Measurements from ENCODE around the gene KRT75. TPM values are rescaled to one million over a fixed set of nuclear protein-coding genes. Genes with fewer than 3 reads are reported as not detected.
"Not testable (repeated sequence)": the region's sequence is repeated elsewhere in the genome, so short reads cannot be mapped to it uniquely, and the experiment has no call there.

The KRT75 gene
- total RNA-seq, 2 experiments from 2014 or later = not detected

GRCh38 chr12:52414936-52415335 is 19.2 kb downstream of the KRT75 start:
- H3K4me3 Mint-ChIP-seq = no peak overlapping the region
- H3K27ac Mint-ChIP-seq = no peak overlapping the region
- DNase-seq = no peak
- no peaks in the 10 kb centered on the region for H3K9me3 Mint-ChIP-seq
- H3K4me1 Mint-ChIP-seq = no peaks in the 10 kb centered on the region
- H3K36me3 Mint-ChIP-seq = no peaks in the 10 kb centered on the region
- no peaks in the 10 kb centered on the region for H3K27me3 Mint-ChIP-seq

DNA sequence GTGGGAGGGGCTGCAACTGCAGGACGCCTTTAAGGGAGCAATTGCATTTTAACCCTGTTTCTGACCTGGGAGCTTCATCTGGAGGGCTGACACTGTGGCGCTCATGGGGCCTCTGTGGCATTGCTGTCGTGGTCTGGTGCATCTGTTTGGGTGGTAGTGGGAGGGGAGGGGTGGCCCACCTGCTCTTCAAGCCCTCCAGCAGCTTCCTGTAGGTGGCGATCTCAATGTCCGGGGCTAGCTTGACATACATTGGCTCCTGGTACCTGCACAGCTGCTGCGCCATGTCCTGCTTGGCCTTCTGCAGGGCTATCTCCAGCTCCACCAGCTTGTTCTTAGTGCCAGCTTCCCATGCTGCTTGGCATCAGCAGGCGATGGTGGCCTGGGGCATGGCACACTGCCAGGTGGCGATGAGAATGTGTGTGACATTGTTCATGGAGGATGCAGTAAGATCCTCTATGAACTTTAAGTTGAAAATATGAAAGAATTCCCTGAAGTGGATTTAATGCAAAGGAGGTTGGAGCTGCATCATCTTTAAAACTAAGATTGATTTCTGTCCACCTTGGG is 20.3 kb downstream of the KRT75 start:
- H3K4me1 Mint-ChIP-seq = no peaks in the 10 kb centered on the region
- H3K27ac Mint-ChIP-seq = no peak overlapping the region
- H3K27me3 Mint-ChIP-seq = no peaks in the 10 kb centered on the region
- no peak overlapping the region for H3K4me3 Mint-ChIP-seq
- DNase-seq = no peak
- no peaks in the 10 kb centered on the region for H3K36me3 Mint-ChIP-seq
- no peaks in the 10 kb centered on the region for H3K9me3 Mint-ChIP-seq

DNA sequence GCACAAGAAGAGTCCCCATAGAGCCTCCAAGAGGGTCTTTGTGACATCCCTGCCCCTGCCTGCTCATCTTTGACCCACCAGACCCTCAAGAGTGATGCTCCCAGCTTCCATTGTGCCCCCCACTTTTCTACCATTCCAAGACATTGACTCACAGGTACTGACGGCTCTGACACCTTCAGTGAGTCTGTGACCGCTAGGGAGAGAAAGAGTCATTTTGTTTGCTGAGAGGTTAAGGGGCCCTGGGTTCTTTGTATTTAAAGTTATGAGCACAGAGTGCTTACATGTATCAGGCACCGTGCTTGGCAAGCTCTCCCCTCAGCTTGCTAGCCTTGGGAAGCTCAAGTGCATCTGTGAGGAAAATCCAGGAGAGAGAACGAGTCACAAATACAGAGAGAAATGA is 21.0 kb downstream of the KRT75 start:
- no peaks in the 10 kb centered on the region for H3K27me3 Mint-ChIP-seq
- no peaks in the 10 kb centered on the region for H3K36me3 Mint-ChIP-seq
- H3K9me3 Mint-ChIP-seq = no peaks in the 10 kb centered on the region
- H3K4me1 Mint-ChIP-seq = no peaks in the 10 kb centered on the region
- no peak for DNase-seq
- H3K4me3 Mint-ChIP-seq = no peak overlapping the region
- no peak overlapping the region for H3K27ac Mint-ChIP-seq

DNA sequence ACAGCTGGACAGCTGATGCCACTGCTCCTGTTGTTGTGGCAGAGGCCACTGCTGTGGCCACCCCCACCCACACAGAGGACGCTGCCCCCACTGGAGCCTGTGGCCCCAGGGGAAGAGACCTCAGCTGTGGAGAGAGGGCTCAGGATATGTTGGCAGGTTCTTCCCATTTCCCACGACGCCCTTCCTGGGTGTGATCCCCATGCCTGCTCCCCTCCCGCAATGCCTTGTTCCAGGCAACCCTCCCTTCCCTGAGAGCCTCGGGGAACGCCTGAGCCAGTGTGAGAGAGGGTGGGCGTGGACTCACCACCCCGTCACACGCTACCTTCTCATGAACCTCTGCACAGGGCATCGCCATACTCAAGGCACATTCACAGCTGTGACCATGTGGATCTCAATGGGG is 22.4 kb downstream of the KRT75 start:
- no peak overlapping the region for H3K4me3 Mint-ChIP-seq
- H3K36me3 Mint-ChIP-seq = no peaks in the 10 kb centered on the region

GRCh38 chr12:52410589-52411248 is 23.5 kb downstream of the KRT75 start:
- not testable (repeated sequence) for H3K36me3 Mint-ChIP-seq, H3K27me3 Mint-ChIP-seq, H3K4me1 Mint-ChIP-seq, H3K4me3 Mint-ChIP-seq, DNase-seq, H3K9me3 Mint-ChIP-seq, H3K27ac Mint-ChIP-seq

More for the DNA sequence above, 22.4 kb downstream of the KRT75 start:
- H3K4me1 Mint-ChIP-seq = no peaks in the 10 kb centered on the region
- H3K9me3 Mint-ChIP-seq = no peaks in the 10 kb centered on the region
- H3K27ac Mint-ChIP-seq = no peak overlapping the region
- DNase-seq = no peak
- H3K27me3 Mint-ChIP-seq = no peaks in the 10 kb centered on the region

DNA sequence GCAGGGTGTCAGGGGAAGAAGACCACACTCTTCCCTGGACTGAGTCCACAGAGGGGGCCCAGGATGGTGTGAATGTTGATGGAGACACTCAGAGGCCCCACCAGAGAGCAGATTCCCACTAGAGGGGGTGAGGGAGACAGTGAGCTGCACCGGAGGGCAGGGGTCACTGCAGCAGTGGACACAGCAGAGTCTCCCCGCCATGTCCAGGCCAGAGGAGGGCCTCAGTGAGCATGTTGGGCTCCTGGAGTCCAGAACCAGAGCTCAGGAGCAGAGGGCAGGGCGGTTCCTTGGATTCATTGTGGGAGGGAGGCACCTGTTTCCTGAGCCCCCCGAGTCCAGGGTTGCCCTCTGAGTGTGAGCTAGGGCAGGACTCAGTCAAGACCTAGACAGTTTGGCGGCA is 26.3 kb downstream of the KRT75 start:
- H3K27me3 Mint-ChIP-seq = no peaks in the 10 kb centered on the region
- H3K27ac Mint-ChIP-seq = no peak overlapping the region
- H3K9me3 Mint-ChIP-seq = no peaks in the 10 kb centered on the region
- no peak overlapping the region for H3K4me3 Mint-ChIP-seq
- H3K36me3 Mint-ChIP-seq = no peaks in the 10 kb centered on the region
- no peaks in the 10 kb centered on the region for H3K4me1 Mint-ChIP-seq
- DNase-seq = no peak

GRCh38 chr12:52405922-52406385 is 28.2 kb downstream of the KRT75 start, which contains the start of gene KRT82:
Gene KRT82, minus strand, starts transcription at chr12:52406335. Its CDS starts 58 bp downstream, at chr12:52406277.
- no peaks in the 10 kb centered on the region for H3K36me3 Mint-ChIP-seq
- H3K27ac Mint-ChIP-seq = no peak within 1 kb of the TSS
- no peak for DNase-seq
- H3K27me3 Mint-ChIP-seq = no peaks in the 10 kb centered on the region
- no peaks in the 10 kb centered on the region for H3K4me1 Mint-ChIP-seq
- no peak within 1 kb of the TSS for H3K4me3 Mint-ChIP-seq
- H3K9me3 Mint-ChIP-seq = no peaks in the 10 kb centered on the region

- DNase-seq = no peak
- Mint-ChIP-seq H3K27me3 (no peaks in the 10 kb centered on the region), H3K4me3 (no peak overlapping the region), H3K36me3 (no peaks in the 10 kb centered on the region), H3K27ac (no peak overlapping the region), H3K9me3 (no peaks in the 10 kb centered on the region), H3K4me1 (no peaks in the 10 kb centered on the region)
These were observed 29.2 kb downstream of the KRT75 start for GRCh38 chr12:52404951-52405350.

GRCh38 chr12:52403561-52403960 is 30.6 kb downstream of the KRT75 start:
- no peak overlapping the region for H3K4me3 Mint-ChIP-seq
- no peaks in the 10 kb centered on the region for H3K9me3 Mint-ChIP-seq
- no peak for DNase-seq
- no peaks in the 10 kb centered on the region for H3K27me3 Mint-ChIP-seq
- no peaks in the 10 kb centered on the region for H3K36me3 Mint-ChIP-seq
- no peak overlapping the region for H3K27ac Mint-ChIP-seq
- no peaks in the 10 kb centered on the region for H3K4me1 Mint-ChIP-seq

DNA sequence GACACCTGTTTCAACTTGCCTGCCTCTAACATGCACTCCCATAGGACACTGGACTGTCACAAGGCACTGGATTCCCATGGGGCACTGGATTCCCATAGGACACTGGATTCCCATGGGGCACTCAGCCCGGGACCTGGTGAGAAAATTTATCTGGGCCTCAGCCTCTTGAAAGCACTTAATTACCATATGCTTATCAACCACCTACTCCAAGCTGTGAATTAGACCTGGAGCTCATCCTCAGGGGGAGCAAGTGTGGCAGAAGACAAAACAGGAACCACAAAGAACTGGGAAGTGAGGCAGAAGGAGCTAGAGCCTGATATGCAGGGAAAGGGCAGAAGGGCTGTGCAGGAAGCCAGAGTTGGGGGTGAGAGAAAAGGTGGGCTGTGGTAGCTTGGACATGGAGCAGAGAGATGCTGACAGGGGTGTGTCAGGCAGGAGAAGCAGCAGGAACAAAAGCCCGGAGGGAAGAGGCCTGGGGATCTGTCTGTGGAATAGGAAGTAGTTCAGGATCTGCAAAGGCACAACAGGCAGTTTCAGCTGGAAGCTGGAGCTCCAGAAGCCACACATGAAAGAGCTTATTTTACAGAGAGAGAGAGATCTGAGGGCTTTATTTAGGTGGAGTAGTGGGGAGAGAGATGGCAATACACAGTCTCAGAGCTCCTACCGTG is 31.2 kb downstream of the KRT75 start:
- DNase-seq = no peak
- Mint-ChIP-seq H3K4me1 (no peaks in the 10 kb centered on the region), H3K4me3 (no peak overlapping the region), H3K27me3 (no peaks in the 10 kb centered on the region), H3K36me3 (no peaks in the 10 kb centered on the region), H3K27ac (no peak overlapping the region), H3K9me3 (no peaks in the 10 kb centered on the region)

GRCh38 chr12:52402377-52402776 is 31.8 kb downstream of the KRT75 start:
- Mint-ChIP-seq H3K27ac (no peak overlapping the region), H3K27me3 (no peaks in the 10 kb centered on the region), H3K4me1 (no peaks in the 10 kb centered on the region), H3K4me3 (no peak overlapping the region), H3K9me3 (no peaks in the 10 kb centered on the region), H3K36me3 (no peaks in the 10 kb centered on the region)
- DNase-seq = no peak

DNA sequence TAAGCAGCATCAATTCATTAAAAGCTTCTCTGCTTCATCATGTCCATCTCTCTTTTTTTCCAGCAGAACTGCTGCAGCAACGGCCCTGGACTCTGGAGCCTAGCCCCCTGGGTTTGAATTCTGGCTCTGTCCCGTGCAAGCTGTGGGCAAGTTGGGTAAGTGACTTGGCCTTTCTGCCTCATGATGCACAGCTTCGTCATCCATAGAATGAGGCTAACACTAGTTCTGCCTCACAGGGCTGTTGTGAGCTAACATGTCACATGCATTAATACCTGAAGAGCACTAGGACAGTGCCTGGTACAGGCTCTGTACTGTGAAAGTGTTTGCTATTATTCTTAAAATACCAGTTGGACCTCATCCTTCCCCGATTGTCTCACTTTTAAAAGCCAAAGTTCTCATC is 32.2 kb downstream of the KRT75 start:
- DNase-seq = no peak
- Mint-ChIP-seq H3K36me3 (no peaks in the 10 kb centered on the region), H3K27ac (no peak overlapping the region)

GRCh38 chr12:52401526-52401925 is 32.6 kb downstream of the KRT75 start:
- Mint-ChIP-seq H3K4me1 (no peaks in the 10 kb centered on the region), H3K36me3 (no peaks in the 10 kb centered on the region), H3K9me3 (no peaks in the 10 kb centered on the region), H3K27me3 (no peaks in the 10 kb centered on the region), H3K27ac (no peak overlapping the region), H3K4me3 (no peak overlapping the region)
- no peak for DNase-seq

More for the DNA sequence above, 32.2 kb downstream of the KRT75 start:
- H3K4me3 Mint-ChIP-seq = no peak overlapping the region
- no peaks in the 10 kb centered on the region for H3K27me3 Mint-ChIP-seq
- H3K9me3 Mint-ChIP-seq = no peaks in the 10 kb centered on the region
- H3K4me1 Mint-ChIP-seq = no peaks in the 10 kb centered on the region

DNA sequence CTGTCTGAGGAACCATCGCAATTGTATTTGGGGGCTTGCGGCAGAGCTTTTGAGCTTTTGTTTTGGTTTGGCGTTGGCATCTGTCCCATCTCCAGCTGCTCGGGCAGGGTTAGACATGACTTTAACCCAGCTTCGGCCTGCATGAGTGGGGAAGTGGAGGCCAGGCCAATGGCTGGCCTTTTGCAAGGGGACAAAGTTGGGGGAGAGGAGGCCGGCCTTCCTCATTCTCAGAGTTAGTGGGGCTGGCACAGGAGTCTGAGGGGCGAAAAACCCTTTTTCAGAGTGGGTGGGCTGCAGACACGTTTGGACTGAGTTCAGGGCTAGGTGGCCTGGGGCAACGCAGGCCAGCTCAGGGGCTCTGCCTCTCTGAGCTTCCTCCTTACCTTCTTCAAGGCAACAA is 33.3 kb downstream of the KRT75 start:
- no peak overlapping the region for H3K4me3 Mint-ChIP-seq
- H3K9me3 Mint-ChIP-seq = no peaks in the 10 kb centered on the region
- H3K36me3 Mint-ChIP-seq = no peaks in the 10 kb centered on the region
- no peak for DNase-seq
- H3K4me1 Mint-ChIP-seq = no peaks in the 10 kb centered on the region
- H3K27ac Mint-ChIP-seq = no peak overlapping the region
- no peaks in the 10 kb centered on the region for H3K27me3 Mint-ChIP-seq

DNA sequence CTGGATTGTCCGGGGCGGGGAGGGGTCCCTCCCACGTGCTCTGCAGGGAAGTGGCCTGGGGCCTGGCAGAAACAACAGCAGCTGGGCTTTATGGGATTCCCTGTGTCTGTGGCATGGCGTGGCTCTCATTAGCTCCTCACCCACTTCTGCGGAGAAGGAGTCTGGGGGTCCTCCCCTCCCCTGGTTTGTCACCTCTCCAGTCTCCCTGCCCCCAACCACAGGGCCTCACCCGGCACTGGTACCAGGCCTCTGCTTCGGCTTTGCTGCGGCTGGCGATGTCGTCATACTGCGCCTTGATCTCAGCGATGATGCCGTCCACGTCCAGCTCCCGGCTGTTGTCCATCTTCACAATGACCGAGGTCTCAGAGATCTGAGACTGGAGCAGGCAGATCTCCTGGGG is 34.4 kb downstream of the KRT75 start:
- Mint-ChIP-seq H3K9me3 (no peaks in the 10 kb centered on the region), H3K36me3 (no peaks in the 10 kb centered on the region), H3K27me3 (peaks cover 5% of the 10 kb centered on the region), H3K27ac (no peak overlapping the region), H3K4me3 (no peak overlapping the region), H3K4me1 (no peaks in the 10 kb centered on the region)
- no peak for DNase-seq

DNA sequence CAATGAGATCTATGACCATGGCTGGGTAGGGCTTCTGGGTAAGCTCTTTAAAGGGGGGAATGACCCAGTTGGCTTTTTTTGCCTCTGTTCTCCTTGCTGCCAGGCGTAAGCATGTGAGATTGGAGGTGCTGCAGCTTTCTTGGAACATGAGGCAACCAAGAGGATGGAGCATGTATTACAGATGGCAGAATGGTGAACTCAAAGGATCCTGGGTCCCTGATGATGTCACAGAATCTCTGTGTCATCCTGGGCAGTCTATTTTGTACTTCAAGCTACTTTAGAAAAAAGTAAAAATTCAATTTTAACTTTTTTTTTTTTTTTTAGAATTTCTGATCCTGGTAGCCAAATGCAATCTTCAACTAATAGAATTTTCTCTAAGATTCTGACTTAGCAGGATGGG is 36.0 kb downstream of the KRT75 start:
- DNase-seq = no peak
- Mint-ChIP-seq H3K27ac (no peak overlapping the region), H3K9me3 (no peaks in the 10 kb centered on the region), H3K27me3 (peaks cover 5% of the 10 kb centered on the region), H3K4me3 (no peak overlapping the region), H3K4me1 (no peaks in the 10 kb centered on the region), H3K36me3 (no peaks in the 10 kb centered on the region)
